Stomach smooth muscle (tissue), 2 donors: ENCODE measurements around the gene DNM2.
A peak's percentile ranks its signal among the peaks of the same experiment; 100 is the strongest.
"Not testable (repeated sequence)": the region's sequence is repeated elsewhere in the genome, so short reads cannot be mapped to it uniquely, and the experiment has no call there.

Experiments used
- H3K27ac ChIP-seq: one replicate; pipeline ENCODE4 v1.7.0; 2013; ENCODE audit warnings: mild to moderate bottlenecking, low read length, inconsistent platforms
- H3K27me3 ChIP-seq, 2 donors: one replicate each; pipeline ENCODE4 v1.7.0; 2013; ENCODE audit warnings: low read length in 2 of 2; ENCODE audit not compliant: insufficient read depth in 2 of 2, control insufficient read depth in 1 of 2
- H3K36me3 ChIP-seq, 2 donors: one replicate each; pipeline ENCODE4 v1.7.0; 2013; ENCODE audit warnings: low read length in 2 of 2; ENCODE audit not compliant: control insufficient read depth in 2 of 2, insufficient read depth in 2 of 2
- H3K4me1 ChIP-seq: one replicate; pipeline ENCODE4 v1.7.0; 2013; ENCODE audit warnings: low read length; ENCODE audit not compliant: control insufficient read depth, insufficient read depth
- H3K4me3 ChIP-seq, 2 donors: one replicate each; pipeline ENCODE4 v1.7.0; 2013; ENCODE audit warnings: low read length in 2 of 2
- H3K9ac ChIP-seq, 2 donors: one replicate each; pipeline ENCODE4 v1.7.0; 2013; ENCODE audit warnings: low read length in 2 of 2, mild to moderate bottlenecking in 1 of 2
- H3K9me3 ChIP-seq, 2 donors: one replicate each; pipeline ENCODE4 v1.7.0; 2013; ENCODE audit warnings: low read length in 2 of 2; ENCODE audit not compliant: control insufficient read depth in 2 of 2
- donor health status: healthy.
- donor health status: Pancreatic carcinoma.

DNM2 gene

DNA sequence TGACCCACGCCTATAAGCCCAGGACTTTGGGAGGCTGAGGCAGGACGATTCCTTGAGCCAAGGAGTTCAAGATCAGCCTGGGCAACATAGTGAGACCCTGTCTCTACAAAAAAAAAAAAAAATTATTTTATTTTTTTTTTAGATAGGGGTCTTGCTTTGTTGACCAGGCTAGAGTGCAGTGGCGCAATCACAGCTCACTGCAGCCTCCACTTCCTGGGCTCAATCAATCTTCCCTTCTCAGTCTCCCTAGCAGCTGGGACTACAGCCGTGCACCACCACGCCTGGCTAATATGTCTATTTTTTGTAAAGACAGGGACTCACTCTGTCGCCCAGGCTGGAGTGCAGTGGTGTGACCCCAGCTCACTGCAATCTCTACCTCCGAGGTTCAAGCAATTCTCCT lies 135.1 kb downstream of the DNM2 start:
- H3K4me3 ChIP-seq = no peak overlapping the region

DNA sequence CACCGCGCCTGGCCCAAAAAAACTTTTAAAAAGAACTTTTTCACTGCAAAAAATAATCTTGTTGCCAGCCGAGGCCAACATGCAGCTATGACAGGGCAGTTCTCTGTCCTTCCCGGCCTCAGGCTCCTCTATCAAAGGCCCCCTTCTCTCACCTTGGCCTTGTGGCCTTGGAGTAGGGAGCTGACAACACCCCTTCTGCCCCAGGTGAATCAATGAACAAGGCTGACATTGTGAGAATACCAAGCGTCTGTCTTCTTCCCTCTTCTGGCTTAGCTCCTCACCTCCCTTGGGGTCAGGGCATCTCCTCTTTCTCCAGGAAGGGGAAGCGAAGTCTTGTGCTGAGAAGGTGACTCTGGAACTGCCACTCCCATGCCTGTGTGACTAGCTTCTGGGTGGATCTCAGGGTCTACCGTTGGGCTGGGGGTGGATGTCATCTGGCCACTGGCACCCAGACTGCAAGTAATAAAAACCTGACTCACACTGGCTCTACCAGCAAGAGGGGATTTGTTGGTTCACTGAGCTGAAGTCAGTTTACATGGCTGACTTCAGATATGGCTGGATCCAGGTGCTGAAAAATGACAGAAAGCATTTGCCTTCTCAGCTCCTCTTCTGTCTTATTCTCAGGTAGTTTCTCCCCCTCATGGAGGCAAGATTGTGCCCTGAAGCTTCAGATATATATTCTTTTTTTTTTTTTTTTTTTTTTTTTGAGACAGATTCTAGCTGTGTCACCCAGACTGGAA lies 136.6 kb downstream of the DNM2 start:
- H3K27me3 ChIP-seq = peaks cover 0 to 3% of the 10 kb centered on the region in 2 donors
- H3K9me3 ChIP-seq = no peaks in the 10 kb centered on the region
- H3K4me3 ChIP-seq = no peak overlapping the region
- no peaks in the 10 kb centered on the region for H3K36me3 ChIP-seq
- H3K4me1 ChIP-seq = no peaks in the 10 kb centered on the region
- H3K9ac ChIP-seq = no peak overlapping the region
- no peak overlapping the region for H3K27ac ChIP-seq

More for the DNA sequence above, 135.1 kb downstream of the DNM2 start:
- Histone ChIP-seq H3K27me3 (peaks cover 0 to 5% of the 10 kb centered on the region in 2 donors), H3K9ac (no peak overlapping the region), H3K27ac (no peak overlapping the region), H3K4me1 (no peaks in the 10 kb centered on the region), H3K9me3 (no peaks in the 10 kb centered on the region), H3K36me3 (no peaks in the 10 kb centered on the region)

DNA sequence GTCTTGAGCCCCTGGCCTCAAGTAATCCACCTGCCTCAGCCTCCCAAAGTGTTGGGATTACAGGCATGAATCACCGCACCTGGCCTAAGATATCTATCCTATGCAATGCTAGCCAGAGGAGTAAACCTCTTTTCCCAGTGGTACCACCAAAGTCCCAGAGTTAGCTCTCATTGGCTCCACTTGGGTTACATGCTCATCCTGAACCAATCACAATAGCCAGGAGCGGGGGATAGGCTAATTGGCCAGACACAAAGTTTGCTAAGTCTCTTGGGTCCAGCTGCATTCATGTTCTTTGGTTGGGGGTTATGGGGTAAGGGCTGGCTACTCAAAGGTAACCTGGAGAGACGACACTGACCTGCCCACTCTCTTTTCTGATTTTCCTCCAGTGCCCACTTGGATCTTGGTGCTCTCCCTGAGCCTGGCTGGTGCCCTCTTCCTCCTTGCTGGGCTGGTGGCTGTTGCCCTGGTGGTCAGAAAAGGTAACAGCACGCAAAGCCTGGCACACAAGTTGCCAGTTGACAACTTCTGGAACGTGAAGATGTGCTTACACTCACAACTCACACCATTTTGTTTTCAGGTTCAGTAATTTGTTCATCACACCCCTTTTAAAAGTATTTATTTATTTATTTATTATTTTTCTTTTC lies 138.1 kb downstream of the DNM2 start:
- Histone ChIP-seq H3K36me3 (no peaks in the 10 kb centered on the region), H3K4me3 (no peak overlapping the region), H3K27ac (no peak overlapping the region), H3K4me1 (no peaks in the 10 kb centered on the region), H3K9ac (no peak overlapping the region), H3K9me3 (no peaks in the 10 kb centered on the region), H3K27me3 (no peaks in the 10 kb centered on the region)

DNA sequence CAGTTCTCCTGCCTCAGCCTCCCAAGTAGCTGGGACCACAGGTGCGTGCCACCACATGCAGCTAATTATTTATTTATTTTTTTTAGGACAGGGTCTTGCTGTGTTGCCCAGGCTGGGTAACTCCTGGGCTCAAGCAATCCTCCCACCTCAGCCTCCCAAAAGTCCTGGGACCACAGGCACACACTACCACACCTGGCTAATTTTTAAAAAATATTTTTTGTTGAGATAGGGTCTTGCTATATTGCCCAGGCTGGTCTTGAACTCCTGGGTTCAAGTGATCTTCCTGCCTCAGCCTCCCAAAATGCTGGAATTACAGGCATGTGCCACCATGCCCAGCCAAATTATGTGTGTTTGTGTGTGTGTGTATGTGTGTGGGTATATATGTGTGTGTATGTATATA lies 139.0 kb downstream of the DNM2 start:
- not testable (repeated sequence) for H3K27ac ChIP-seq, H3K4me1 ChIP-seq, H3K36me3 ChIP-seq, H3K27me3 ChIP-seq, H3K9me3 ChIP-seq, H3K9ac ChIP-seq, H3K4me3 ChIP-seq

DNA sequence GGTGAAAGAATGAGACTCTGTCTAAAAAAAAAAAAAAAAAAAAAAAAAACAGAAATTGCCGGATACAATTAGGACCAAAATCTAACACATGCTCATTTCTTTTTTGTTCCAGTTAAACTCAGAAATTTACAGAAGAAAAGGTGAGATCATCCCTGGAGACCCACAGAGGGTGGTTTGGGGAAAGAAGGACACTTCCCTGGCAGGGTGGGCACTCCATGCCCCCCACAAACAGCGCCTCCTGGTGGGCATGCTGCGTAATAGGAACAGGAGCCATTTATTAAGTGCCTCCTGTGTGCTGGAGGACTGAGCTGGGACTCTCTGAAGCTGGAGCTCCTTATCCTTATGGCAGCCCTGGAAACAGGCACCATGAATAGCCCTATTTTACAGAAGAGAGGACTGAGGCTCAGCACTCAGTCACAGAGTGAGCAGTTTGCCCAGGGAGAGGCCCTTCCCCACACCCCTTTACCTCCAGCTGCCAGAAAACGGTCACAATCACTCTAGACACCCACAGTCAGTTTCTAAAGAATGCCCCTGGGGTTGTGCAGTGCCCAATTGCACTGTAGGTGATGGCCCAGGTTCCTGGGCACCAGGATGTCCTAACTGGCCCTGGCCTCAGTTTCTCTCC lies 140.4 kb downstream of the DNM2 start:
- Histone ChIP-seq H3K9me3 (no peaks in the 10 kb centered on the region), H3K27me3 (no peaks in the 10 kb centered on the region), H3K9ac (no peak overlapping the region), H3K36me3 (no peaks in the 10 kb centered on the region), H3K27ac (no peak overlapping the region), H3K4me3 (no peak overlapping the region), H3K4me1 (no peaks in the 10 kb centered on the region)

DNA sequence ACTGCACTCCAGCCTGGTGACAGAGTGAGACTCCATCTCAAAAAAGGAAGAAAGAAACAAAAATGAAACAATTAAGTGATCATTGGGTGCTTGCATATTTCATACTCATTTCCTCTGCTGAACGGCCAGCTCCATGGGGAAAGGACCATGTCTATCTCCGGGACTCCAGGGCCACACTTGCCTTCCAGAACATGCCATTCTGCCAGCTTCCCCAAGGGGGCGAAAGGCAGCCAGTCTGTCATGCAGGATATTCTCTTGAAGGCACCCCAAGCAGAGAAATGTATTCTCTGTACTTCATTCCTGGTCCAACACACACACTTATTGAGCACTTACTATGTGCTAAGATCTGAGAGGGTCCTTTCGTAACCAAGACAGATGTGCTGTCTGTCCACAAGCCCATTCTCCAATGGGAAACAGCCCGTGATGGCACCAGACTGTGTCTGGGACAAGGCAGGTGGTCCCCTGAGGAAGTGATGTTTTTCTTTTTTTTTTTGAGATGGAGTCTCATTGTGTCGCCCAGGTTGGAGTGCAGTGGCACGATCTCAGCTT lies 143.3 kb downstream of the DNM2 start:
- Histone ChIP-seq H3K27ac (no peak overlapping the region), H3K9ac (no peak overlapping the region), H3K4me3 (no peak overlapping the region)

DNA sequence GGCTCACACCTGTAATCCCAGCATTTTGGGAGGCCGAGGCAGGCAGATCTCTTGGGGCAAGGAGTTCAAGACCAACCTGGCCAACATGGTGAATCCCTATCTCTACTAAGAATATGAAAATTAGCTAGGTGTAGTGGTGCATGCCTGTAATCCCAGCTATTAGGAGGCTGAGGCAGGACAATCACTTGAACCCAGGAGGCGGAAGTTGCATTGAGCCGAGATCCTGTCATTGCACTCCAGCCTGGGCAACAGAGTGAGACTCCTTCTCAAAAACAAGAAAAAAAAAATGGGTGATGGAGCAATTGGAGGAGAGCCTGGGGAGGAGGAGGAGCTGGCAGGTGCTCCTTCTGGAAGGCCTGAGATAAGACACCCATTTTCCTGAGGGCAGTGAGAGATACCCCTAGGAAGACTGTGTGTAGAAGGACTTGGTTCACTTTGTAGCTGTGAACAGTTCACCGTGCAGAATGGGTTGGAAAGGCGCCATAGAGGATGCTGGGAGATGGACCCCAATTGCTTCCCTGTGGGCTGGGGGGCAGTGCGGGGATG lies 144.8 kb downstream of the DNM2 start:
- Histone ChIP-seq H3K27me3 (no peaks in the 10 kb centered on the region), H3K4me1 (peaks cover 7% of the 10 kb centered on the region), H3K9me3 (no peaks in the 10 kb centered on the region), H3K4me3 (no peak overlapping the region), H3K36me3 (no peaks in the 10 kb centered on the region), H3K27ac (no peak overlapping the region), H3K9ac (no peak overlapping the region)

More for the DNA sequence above, 143.3 kb downstream of the DNM2 start:
- H3K9me3 ChIP-seq = no peaks in the 10 kb centered on the region
- no peaks in the 10 kb centered on the region for H3K27me3 ChIP-seq
- peaks cover 7% of the 10 kb centered on the region for H3K4me1 ChIP-seq
- no peaks in the 10 kb centered on the region for H3K36me3 ChIP-seq

DNA sequence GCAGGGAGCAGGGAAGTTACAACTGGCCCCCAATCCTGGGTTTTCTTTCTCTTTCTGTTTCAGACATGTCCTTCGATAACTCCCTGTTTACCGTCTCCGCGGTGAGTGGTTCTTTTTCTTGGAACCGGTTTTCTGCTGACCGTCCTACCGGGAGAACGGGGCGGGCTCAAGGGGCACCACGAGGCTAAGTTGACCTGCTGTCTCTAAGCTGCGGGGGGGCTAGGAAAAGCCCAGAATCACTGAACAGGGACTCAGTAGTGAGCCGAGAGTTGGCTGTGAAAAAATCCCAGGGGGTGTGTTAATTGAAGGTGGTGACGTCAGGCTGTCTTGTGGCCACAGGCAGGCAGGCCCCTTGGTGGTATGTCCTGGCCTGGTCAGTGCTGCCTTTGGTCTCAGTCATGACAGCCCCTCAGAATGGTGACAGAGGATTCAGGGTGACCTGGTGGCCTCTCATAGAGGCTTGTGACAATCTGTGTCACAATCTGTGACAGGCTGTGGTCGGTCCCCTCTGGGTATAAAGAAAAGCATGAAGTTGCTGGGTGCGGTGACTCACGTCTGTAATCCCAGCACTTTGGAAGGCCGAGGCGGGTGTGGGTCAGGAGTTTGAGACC lies 145.3 kb downstream of the DNM2 start:
- Histone ChIP-seq H3K9me3 (no peaks in the 10 kb centered on the region), H3K27ac (no peak overlapping the region), H3K4me1 (peaks cover 7% of the 10 kb centered on the region), H3K9ac (no peak overlapping the region), H3K4me3 (no peak overlapping the region), H3K27me3 (no peaks in the 10 kb centered on the region), H3K36me3 (no peaks in the 10 kb centered on the region)

DNA sequence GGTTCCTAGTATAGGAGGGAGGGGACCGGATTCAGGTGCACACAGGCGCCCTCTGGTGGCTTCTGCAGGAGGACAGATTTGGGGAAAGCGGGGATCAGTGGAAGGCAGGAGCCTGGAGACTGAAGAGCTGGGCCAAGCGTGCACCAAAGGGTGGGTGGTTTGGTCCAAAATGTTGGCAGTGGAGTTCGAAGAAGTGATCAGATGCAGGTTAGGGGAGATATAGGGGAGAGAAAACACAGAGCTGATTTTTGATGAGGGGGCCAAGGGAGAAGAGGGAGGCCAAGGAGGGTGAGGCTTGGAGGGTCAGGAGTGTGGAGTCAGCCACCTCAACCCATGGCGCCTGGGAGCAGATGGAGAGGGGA lies 146.6 kb downstream of the DNM2 start:
- Histone ChIP-seq H3K36me3 (no peaks in the 10 kb centered on the region), H3K9ac (peak overlapping the region; percentile 26 to 64), H3K27ac (no peak overlapping the region), H3K9me3 (no peaks in the 10 kb centered on the region), H3K27me3 (no peaks in the 10 kb centered on the region), H3K4me1 (peaks cover 7% of the 10 kb centered on the region), H3K4me3 (peak overlapping the region in 1 of 2 donors; percentile 49)

DNA sequence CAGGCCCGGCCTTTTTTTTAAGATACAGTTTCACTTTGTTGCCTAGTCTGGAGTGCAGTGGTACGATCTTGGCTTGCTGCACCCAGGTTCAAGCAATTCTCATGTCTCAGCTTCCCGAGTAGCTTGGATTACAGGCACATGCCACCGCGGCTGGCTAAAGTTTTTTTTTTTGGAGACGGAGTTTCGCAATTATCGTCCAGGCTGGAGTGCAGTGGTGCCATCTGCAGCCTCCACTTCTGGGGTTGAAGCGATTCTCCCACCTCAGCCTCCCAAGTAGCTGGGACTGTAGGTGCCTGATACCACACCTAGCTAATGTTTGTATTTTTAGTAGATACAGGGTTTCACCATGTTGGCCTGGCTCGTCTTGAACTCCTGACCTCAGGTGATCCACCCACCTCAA lies 148.6 kb downstream of the DNM2 start:
- Histone ChIP-seq H3K9ac (no peak overlapping the region), H3K36me3 (no peaks in the 10 kb centered on the region), H3K4me3 (no peak overlapping the region), H3K27ac (no peak overlapping the region), H3K9me3 (no peaks in the 10 kb centered on the region), H3K27me3 (no peaks in the 10 kb centered on the region), H3K4me1 (peaks cover 10% of the 10 kb centered on the region)
